Panc1 (cell line): Measurements from ENCODE around the gene SNX27. TPM values are rescaled to one million over a fixed set of nuclear protein-coding genes. Genes with fewer than 3 reads are reported as not detected.

Experiments used
- ATAC-seq: fragments of 200-7000 bp; cut with Tn5 transposase; 2 replicates; pipeline ENCODE4 v1.9.1; 2020; ENCODE audit warnings: mild to moderate bottlenecking, moderate library complexity
- BruUV-seq: library from RNA; stranded (reverse); fragments of 400-500 nt; replicated peaks from 2 replicates; lab custom pipeline; 2021; lab: Mats Ljungman, UMichigan
- CTCF ChIA-PET: fragments of 300-600 bp; sonication (Branson Sonifier 250); formaldehyde crosslinking; loops from one replicate; lab custom pipeline; 2022; ENCODE audit warnings: antibody characterized with exemption; lab: Charles Lee
- POLR2A ChIA-PET: fragments of 300-600 bp; sonication (Branson Sonifier 250); formaldehyde crosslinking; loops from one replicate; lab custom pipeline; 2022; ENCODE audit warnings: antibody characterized with exemption; lab: Charles Lee
- DNase-seq: peaks from one replicate; pipeline ENCODE4 v3.0.0-alpha.2; 2010; ENCODE audit warnings: low read depth, low spot score
- H3K27ac ChIP-seq: 2 replicates; pipeline ENCODE4 v1.5.1; 2011; ENCODE audit warnings: mild to moderate bottlenecking, low read length, inconsistent platforms
- H3K27me3 ChIP-seq: fragments of 200-500 bp; sonication (Bioruptor generic); 2 replicates; pipeline ENCODE4 v1.6.0; 2014; ENCODE audit warnings: low read length, inconsistent platforms; ENCODE audit not compliant: control insufficient read depth, insufficient read depth
- H3K36me3 ChIP-seq: fragments of 200-500 bp; sonication (Bioruptor generic); 2 replicates; pipeline ENCODE4 v1.5.1; 2014; ENCODE audit warnings: inconsistent platforms, mild to moderate bottlenecking, low read length, moderate library complexity; ENCODE audit not compliant: control insufficient read depth, insufficient read depth
- H3K4me1 ChIP-seq: 2 replicates; pipeline ENCODE4 v1.5.1; 2011; ENCODE audit warnings: inconsistent platforms, mild to moderate bottlenecking, low read length, moderate library complexity; ENCODE audit not compliant: control insufficient read depth, insufficient read depth
- H3K4me3 ChIP-seq, 2 experiments: 2 replicates each; pipeline ENCODE4 v1.5.1; 2011 to 2012; ENCODE audit warnings: low read depth in 2 of 2, low read length in 2 of 2, mild to moderate bottlenecking in 2 of 2, inconsistent platforms in 1 of 2, moderate library complexity in 1 of 2
- H3K9me3 ChIP-seq: fragments of 200-500 bp; sonication (Bioruptor generic); 2 replicates; pipeline ENCODE4 v1.5.1; 2014; ENCODE audit warnings: low read depth, mild to moderate bottlenecking, inconsistent platforms, low read length, moderate library complexity; ENCODE audit not compliant: control insufficient read depth, insufficient read depth
- POLR2AphosphoS5 ChIP-seq: IDR thresholded peaks from 2 replicates; pipeline ENCODE4 v1.6.1; 2012; ENCODE audit warnings: mild to moderate bottlenecking, low read depth, low read length, moderate library complexity
- SIN3A ChIP-seq: IDR thresholded peaks from 2 replicates; pipeline ENCODE4 v1.6.1; 2012; ENCODE audit warnings: low read depth, mild to moderate bottlenecking, low read length, moderate library complexity, borderline replicate concordance; ENCODE audit not compliant: insufficient read depth
- TCF7L2 ChIP-seq: IDR thresholded peaks from 2 replicates; pipeline ENCODE4 v1.6.1; 2011; ENCODE audit warnings: mild to moderate bottlenecking, low read depth, low read length, inconsistent platforms
- in situ Hi-C: cut with HindIII; loops from 2 replicates; pipeline ENCODE4 v1.10.0; 2016; ENCODE audit warnings: low sequenced_read_pairs, low pct_unique_long_range_greater_than_20kb
- intact Hi-C: fragments of 100-400 bp; cut with micrococcal nuclease; formaldehyde crosslinking; loops from one replicate; pipeline ENCODE4 v1.10.0; 2022; ENCODE audit not compliant: unreplicated experiment
- total RNA-seq: library from RNA; stranded (reverse); gene quantifications from one replicate; pipeline ENCODE4 v1.2.1, GENCODE V29; 2021; ENCODE audit not compliant: unreplicated experiment
- TF ChIP-seq, protein P1 (sequence below), 2 experiments: IDR thresholded peaks; 2 replicates each; pipeline ENCODE4 v1.6.1; 2011 to 2012; ENCODE audit warnings: low read depth in 2 of 2, control low read depth in 1 of 2, low read length in 1 of 2, mild to moderate bottlenecking in 1 of 2, moderate library complexity in 1 of 2; ENCODE audit not compliant: insufficient read depth in 1 of 2
- TF ChIP-seq, protein P2 (sequence below): fragments of 450-650 bp; IDR thresholded peaks from 2 replicates; pipeline ENCODE4 v1.5.1; 2017; ENCODE audit warnings: mild to moderate bottlenecking

Gene SNX27
- total RNA-seq, 1 experiment from 2014 or later, result 58.4 TPM

DNA sequence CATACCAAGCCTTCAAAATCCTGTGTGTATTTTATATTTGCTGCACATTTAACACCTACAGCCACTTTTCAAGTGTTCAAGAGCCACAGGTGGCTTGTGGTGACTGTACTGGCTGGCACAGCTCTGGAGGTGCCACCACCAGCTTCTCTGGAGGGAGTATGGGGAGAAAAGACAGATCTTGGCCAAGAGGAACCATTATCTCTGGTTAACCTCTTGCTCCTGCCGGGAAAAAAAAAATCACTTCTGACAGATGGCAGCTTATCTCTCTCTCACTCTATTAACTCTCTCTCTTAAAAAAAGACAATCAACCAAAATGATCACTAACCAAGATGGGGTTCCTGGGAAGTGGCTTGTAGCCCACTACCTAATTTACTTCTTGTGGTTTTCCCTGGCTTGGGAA is 108.3 kb downstream of the SNX27 start:
- H3K36me3 ChIP-seq, result no peaks in the 10 kb centered on the region
- BruUV-seq, result no TSS peak

DNA sequence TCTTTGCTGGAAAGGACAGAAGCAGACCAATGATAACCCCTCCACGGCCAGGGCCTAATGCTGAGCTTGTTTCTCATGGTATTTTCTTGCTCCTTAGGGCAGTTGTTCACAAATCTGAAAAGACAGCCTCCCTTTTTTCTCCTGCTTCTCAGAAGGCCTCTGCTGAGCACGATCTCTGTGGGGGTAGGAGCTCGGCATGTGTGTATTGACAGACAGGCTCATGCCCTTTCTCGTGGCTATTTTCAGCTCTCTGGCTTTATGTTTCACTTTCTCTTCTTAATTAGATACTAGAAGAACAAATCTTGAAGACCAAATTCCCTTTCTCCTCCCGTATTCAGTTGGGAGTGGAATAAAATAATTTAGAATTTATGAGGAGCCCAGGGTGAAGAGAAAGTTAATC is 108.7 kb downstream of the SNX27 start:
- H3K27me3 ChIP-seq, result peaks cover 10% of the 10 kb centered on the region
- H3K4me3 ChIP-seq, result peak overlapping the region; percentile 47 to 61
- TF ChIP-seq POLR2AphosphoS5, result no peak
- TF ChIP-seq, protein P1, sequence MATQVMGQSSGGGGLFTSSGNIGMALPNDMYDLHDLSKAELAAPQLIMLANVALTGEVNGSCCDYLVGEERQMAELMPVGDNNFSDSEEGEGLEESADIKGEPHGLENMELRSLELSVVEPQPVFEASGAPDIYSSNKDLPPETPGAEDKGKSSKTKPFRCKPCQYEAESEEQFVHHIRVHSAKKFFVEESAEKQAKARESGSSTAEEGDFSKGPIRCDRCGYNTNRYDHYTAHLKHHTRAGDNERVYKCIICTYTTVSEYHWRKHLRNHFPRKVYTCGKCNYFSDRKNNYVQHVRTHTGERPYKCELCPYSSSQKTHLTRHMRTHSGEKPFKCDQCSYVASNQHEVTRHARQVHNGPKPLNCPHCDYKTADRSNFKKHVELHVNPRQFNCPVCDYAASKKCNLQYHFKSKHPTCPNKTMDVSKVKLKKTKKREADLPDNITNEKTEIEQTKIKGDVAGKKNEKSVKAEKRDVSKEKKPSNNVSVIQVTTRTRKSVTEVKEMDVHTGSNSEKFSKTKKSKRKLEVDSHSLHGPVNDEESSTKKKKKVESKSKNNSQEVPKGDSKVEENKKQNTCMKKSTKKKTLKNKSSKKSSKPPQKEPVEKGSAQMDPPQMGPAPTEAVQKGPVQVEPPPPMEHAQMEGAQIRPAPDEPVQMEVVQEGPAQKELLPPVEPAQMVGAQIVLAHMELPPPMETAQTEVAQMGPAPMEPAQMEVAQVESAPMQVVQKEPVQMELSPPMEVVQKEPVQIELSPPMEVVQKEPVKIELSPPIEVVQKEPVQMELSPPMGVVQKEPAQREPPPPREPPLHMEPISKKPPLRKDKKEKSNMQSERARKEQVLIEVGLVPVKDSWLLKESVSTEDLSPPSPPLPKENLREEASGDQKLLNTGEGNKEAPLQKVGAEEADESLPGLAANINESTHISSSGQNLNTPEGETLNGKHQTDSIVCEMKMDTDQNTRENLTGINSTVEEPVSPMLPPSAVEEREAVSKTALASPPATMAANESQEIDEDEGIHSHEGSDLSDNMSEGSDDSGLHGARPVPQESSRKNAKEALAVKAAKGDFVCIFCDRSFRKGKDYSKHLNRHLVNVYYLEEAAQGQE (IDR thresholded peaks at IDR 0.05; ENCODE audit: insufficient read depth in 1 of 2, low read depth in 2 of 2, low read length in 1 of 2), result no peak
- no peak for TF ChIP-seq TCF7L2
- TF ChIP-seq, protein P2, sequence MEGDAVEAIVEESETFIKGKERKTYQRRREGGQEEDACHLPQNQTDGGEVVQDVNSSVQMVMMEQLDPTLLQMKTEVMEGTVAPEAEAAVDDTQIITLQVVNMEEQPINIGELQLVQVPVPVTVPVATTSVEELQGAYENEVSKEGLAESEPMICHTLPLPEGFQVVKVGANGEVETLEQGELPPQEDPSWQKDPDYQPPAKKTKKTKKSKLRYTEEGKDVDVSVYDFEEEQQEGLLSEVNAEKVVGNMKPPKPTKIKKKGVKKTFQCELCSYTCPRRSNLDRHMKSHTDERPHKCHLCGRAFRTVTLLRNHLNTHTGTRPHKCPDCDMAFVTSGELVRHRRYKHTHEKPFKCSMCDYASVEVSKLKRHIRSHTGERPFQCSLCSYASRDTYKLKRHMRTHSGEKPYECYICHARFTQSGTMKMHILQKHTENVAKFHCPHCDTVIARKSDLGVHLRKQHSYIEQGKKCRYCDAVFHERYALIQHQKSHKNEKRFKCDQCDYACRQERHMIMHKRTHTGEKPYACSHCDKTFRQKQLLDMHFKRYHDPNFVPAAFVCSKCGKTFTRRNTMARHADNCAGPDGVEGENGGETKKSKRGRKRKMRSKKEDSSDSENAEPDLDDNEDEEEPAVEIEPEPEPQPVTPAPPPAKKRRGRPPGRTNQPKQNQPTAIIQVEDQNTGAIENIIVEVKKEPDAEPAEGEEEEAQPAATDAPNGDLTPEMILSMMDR, result no peak
- no peak for TF ChIP-seq SIN3A
- intact Hi-C loops, result no loop called here
- CTCF ChIA-PET, result interaction anchor here (0.8 kb wide), 1 partner anchor 127 kb away, joined by 3 read pairs; no protein-coding TSS in a partner anchor
- peaks cover 7% of the 10 kb centered on the region for H3K4me1 ChIP-seq
- in situ Hi-C loops, result no loop called here
- no TSS peak for BruUV-seq
- POLR2A ChIA-PET, result interaction anchor here (0.5 to 1.2 kb wide), 4 partner anchors 21 to 181 kb away, joined by 3 to 21 read pairs (median 4); no protein-coding TSS in a partner anchor
- no peaks in the 10 kb centered on the region for H3K36me3 ChIP-seq
- H3K27ac ChIP-seq, result peak overlapping the region; percentile 65
- ATAC-seq (peak; percentile 33), DNase-seq (no peak)
- no peaks in the 10 kb centered on the region for H3K9me3 ChIP-seq

More for the DNA sequence above, 108.3 kb downstream of the SNX27 start:
- ChIA-PET CTCF (no interaction called here), POLR2A (interaction anchor here (0.5 to 1.2 kb wide), 3 partner anchors 21 to 285 kb away, joined by 3 to 5 read pairs (median 3); no protein-coding TSS in a partner anchor)
- no peak overlapping the region for H3K4me3 ChIP-seq
- peaks cover 10% of the 10 kb centered on the region for H3K27me3 ChIP-seq
- DNase-seq (no peak), ATAC-seq (no peak)
- H3K27ac ChIP-seq, result no peak overlapping the region
- TF ChIP-seq, protein P1 (IDR thresholded peaks at IDR 0.05; ENCODE audit: insufficient read depth in 1 of 2, low read depth in 2 of 2, low read length in 1 of 2), result no peak
- no peak for TF ChIP-seq SIN3A
- no peak for TF ChIP-seq TCF7L2
- intact Hi-C loops, result no loop called here
- H3K4me1 ChIP-seq, result peaks cover 7% of the 10 kb centered on the region
- in situ Hi-C loops, result no loop called here
- no peaks in the 10 kb centered on the region for H3K9me3 ChIP-seq
